Panc1 (cell line): Measurements from ENCODE around the gene ANKRD30BL. TPM values are rescaled to one million over a fixed set of nuclear protein-coding genes. Genes with fewer than 3 reads are reported as not detected.
"Not testable (repeated sequence)": the region's sequence is repeated elsewhere in the genome, so short reads cannot be mapped to it uniquely, and the experiment has no call there.

Source experiments
- ATAC-seq: fragments of 200-7000 bp; cut with Tn5 transposase; 2 replicates; pipeline ENCODE4 v1.9.1; 2020; ENCODE audit warnings: mild to moderate bottlenecking, moderate library complexity
- Bru-seq: library from RNA; stranded (reverse); fragments of 400-500 nt; gene quantifications from one replicate; lab custom pipeline; 2021; lab: Mats Ljungman, UMichigan
- BruChase-seq, 2 experiments: library from RNA; stranded (reverse); fragments of 400-500 nt; gene quantifications; one replicate each; lab custom pipeline; 2021; lab: Mats Ljungman, UMichigan
- BruUV-seq: library from RNA; stranded (reverse); fragments of 400-500 nt; replicated peaks from 2 replicates; lab custom pipeline; 2021; lab: Mats Ljungman, UMichigan
- CTCF ChIA-PET: fragments of 300-600 bp; sonication (Branson Sonifier 250); formaldehyde crosslinking; loops from one replicate; lab custom pipeline; 2022; ENCODE audit warnings: antibody characterized with exemption; lab: Charles Lee
- POLR2A ChIA-PET: fragments of 300-600 bp; sonication (Branson Sonifier 250); formaldehyde crosslinking; loops from one replicate; lab custom pipeline; 2022; ENCODE audit warnings: antibody characterized with exemption; lab: Charles Lee
- DNase-seq: peaks from one replicate; pipeline ENCODE4 v3.0.0-alpha.2; 2010; ENCODE audit warnings: low read depth, low spot score
- H3K27ac ChIP-seq: 2 replicates; pipeline ENCODE4 v1.5.1; 2011; ENCODE audit warnings: mild to moderate bottlenecking, low read length, inconsistent platforms
- H3K27me3 ChIP-seq: fragments of 200-500 bp; sonication (Bioruptor generic); 2 replicates; pipeline ENCODE4 v1.6.0; 2014; ENCODE audit warnings: low read length, inconsistent platforms; ENCODE audit not compliant: control insufficient read depth, insufficient read depth
- H3K36me3 ChIP-seq: fragments of 200-500 bp; sonication (Bioruptor generic); 2 replicates; pipeline ENCODE4 v1.5.1; 2014; ENCODE audit warnings: inconsistent platforms, mild to moderate bottlenecking, low read length, moderate library complexity; ENCODE audit not compliant: control insufficient read depth, insufficient read depth
- H3K4me1 ChIP-seq: 2 replicates; pipeline ENCODE4 v1.5.1; 2011; ENCODE audit warnings: inconsistent platforms, mild to moderate bottlenecking, low read length, moderate library complexity; ENCODE audit not compliant: control insufficient read depth, insufficient read depth
- H3K4me3 ChIP-seq, 2 experiments: 2 replicates each; pipeline ENCODE4 v1.5.1; 2011 to 2012; ENCODE audit warnings: low read depth in 2 of 2, low read length in 2 of 2, mild to moderate bottlenecking in 2 of 2, inconsistent platforms in 1 of 2, moderate library complexity in 1 of 2
- H3K9me3 ChIP-seq: fragments of 200-500 bp; sonication (Bioruptor generic); 2 replicates; pipeline ENCODE4 v1.5.1; 2014; ENCODE audit warnings: low read depth, mild to moderate bottlenecking, inconsistent platforms, low read length, moderate library complexity; ENCODE audit not compliant: control insufficient read depth, insufficient read depth
- in situ Hi-C: cut with HindIII; loops from 2 replicates; pipeline ENCODE4 v1.10.0; 2016; ENCODE audit warnings: low sequenced_read_pairs, low pct_unique_long_range_greater_than_20kb
- intact Hi-C: fragments of 100-400 bp; cut with micrococcal nuclease; formaldehyde crosslinking; loops from one replicate; pipeline ENCODE4 v1.10.0; 2022; ENCODE audit not compliant: unreplicated experiment
- long read RNA-seq: library from polyadenylated mRNA; unstranded; transcript quantifications from one replicate; pipeline ENCODE4 v2.0.0, GENCODE V29; 2021; ENCODE audit not compliant: unreplicated experiment
- polyA plus RNA-seq: library from polyadenylated mRNA; unstranded; fragments of >200 nt; gene quantifications from one replicate; pipeline ENCODE4 v1.2.1, GENCODE V29; 2012; ENCODE audit warnings: missing spikeins; ENCODE audit not compliant: insufficient read length
- total RNA-seq: library from RNA; stranded (reverse); gene quantifications from one replicate; pipeline ENCODE4 v1.2.1, GENCODE V29; 2021; ENCODE audit not compliant: unreplicated experiment

ANKRD30BL gene
- total RNA-seq (not detected), Bru-seq, nascent RNA (not detected), BruChase-seq, experiment 1, labeled RNA remaining after a 2-hour chase (percentile 6 among the genes with signal in this experiment), BruChase-seq, experiment 2, labeled RNA remaining after a 6-hour chase (not detected)
- polyA plus RNA-seq: 0.16 TPM
- long read RNA-seq: 0 reads

GRCh38 chr2:132161161-132162124 lies at the start of gene ANKRD30BL:
Gene ANKRD30BL (minus strand): TSS chr2:132161952. CDS start chr2:132161705, 247 bp downstream.
- H3K27ac ChIP-seq, H3K9me3 ChIP-seq, POLR2A ChIA-PET, intact Hi-C loops, H3K36me3 ChIP-seq, H3K27me3 ChIP-seq, CTCF ChIA-PET, H3K4me1 ChIP-seq, ATAC-seq, BruUV-seq, in situ Hi-C loops, DNase-seq, H3K4me3 ChIP-seq: not testable (repeated sequence)

- DNase-seq, H3K4me3 ChIP-seq, intact Hi-C loops, in situ Hi-C loops, POLR2A ChIA-PET, H3K9me3 ChIP-seq, H3K27me3 ChIP-seq, H3K27ac ChIP-seq, BruUV-seq, ATAC-seq, H3K36me3 ChIP-seq, H3K4me1 ChIP-seq, CTCF ChIA-PET: not testable (repeated sequence)
Measured at GRCh38 chr2:132202866-132203265, 41.1 kb upstream of the ANKRD30BL start.

DNA sequence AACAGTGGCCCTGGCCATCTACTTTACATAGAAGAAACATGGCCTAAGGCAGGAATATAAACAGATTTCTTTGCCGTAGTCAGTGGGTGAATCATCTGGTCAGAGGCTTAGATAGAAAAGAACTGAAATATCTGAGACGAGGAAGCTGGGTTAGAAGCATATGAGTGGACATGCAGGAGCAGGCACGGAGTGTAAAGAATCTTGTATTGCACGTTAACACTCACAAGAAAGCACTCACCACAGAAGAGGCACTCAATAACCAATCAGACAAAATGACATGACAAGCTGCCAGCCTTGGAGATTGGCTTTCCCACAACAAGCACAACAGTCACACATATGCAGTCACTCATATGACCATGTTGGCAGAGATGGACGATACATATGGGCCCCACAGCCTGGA lies 31.1 kb upstream of the ANKRD30BL start:
- H3K9me3 ChIP-seq, CTCF ChIA-PET, POLR2A ChIA-PET, ATAC-seq, intact Hi-C loops, H3K4me1 ChIP-seq, DNase-seq, H3K27ac ChIP-seq, H3K36me3 ChIP-seq, H3K27me3 ChIP-seq, H3K4me3 ChIP-seq, BruUV-seq, in situ Hi-C loops: not testable (repeated sequence)

DNA sequence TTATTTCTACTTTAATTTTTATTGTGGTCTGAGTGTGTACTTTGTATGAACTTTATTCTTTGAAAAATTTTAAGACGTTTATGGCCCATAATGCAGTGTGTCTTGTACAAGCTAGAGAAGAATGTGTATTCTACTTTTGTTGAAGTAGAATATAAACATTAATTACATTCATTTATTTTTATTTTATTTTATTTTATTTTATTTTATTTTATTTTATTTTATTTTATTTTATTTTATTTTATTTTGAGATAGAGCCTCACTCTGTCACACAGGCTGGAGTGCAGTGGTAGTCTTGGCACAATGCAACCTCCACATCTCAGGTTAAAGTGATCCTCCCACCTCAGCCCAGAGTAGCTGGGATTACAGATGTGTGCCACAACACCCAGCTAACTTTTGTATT lies 5.3 kb upstream of the ANKRD30BL start:
- DNase-seq, BruUV-seq, H3K27ac ChIP-seq, intact Hi-C loops, H3K9me3 ChIP-seq, ATAC-seq, H3K36me3 ChIP-seq, H3K27me3 ChIP-seq, H3K4me1 ChIP-seq, CTCF ChIA-PET, H3K4me3 ChIP-seq, in situ Hi-C loops, POLR2A ChIA-PET: not testable (repeated sequence)

- DNase-seq, intact Hi-C loops, H3K27ac ChIP-seq, H3K27me3 ChIP-seq, POLR2A ChIA-PET, in situ Hi-C loops, CTCF ChIA-PET, H3K9me3 ChIP-seq, ATAC-seq, BruUV-seq, H3K36me3 ChIP-seq, H3K4me1 ChIP-seq, H3K4me3 ChIP-seq: not testable (repeated sequence)
Measured at GRCh38 chr2:132162125-132162660, 441 bp upstream of the ANKRD30BL start.
